NCI-H146 treated with DMSO at 0.1 percent for 48 hours (cell line): ENCODE measurements around the gene KRT75.
A peak's percentile ranks its signal among the peaks of the same experiment; 100 is the strongest.

Source experiments
- DNase-seq: peaks from one replicate; lab custom pipeline; 2025; ENCODE audit not compliant: unreplicated experiment; lab: John Stamatoyannopoulos, UW

Gene KRT75

DNA sequence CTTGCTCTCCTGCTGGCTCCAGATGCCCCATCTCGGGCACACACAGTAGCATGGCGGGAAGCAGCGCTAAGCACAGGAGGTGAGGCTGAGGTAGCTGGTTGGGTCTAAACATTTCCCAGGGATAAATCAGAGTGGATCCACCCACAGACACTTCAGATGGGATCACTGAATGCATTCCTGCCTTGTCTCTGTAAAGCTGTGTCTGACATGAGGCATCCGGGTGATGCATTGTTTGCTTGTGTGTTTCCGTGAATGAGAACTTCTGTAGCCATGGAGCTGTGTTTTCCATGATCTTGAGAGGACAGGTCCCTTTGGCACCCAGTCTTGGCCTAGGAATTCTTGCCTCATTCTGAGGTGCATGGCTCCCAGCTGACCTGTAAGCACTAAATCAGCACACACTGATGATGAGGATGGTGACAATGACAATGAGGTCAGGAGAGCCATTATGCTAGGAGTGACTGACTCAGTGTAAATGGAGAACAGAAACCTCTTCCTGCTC lies 6.7 kb upstream of the KRT75 start:
- no peak for DNase-seq

GRCh38 chr12:52439845-52440244 lies 5.7 kb upstream of the KRT75 start:
- no peak for DNase-seq

DNA sequence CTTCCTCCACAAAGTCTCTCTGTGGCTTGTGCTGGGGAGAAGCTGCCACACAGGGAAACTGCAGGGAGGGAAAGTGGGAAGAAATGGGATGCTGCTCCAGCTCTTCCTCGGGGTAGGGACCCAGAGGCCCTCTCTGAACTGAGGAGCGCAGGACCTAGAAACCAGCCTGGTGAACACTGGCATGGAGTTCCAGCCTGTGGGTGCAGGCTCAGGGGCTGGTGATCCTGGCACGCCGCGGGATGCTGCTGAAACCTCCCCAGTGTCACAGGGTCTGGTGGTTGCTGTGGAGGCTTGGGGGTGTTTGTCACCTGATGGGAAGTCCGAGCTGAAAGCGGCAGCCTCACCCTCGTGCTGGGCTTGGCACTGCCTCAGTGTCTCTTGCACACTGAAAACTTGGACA lies 5.2 kb upstream of the KRT75 start:
- DNase-seq: no peak

DNA sequence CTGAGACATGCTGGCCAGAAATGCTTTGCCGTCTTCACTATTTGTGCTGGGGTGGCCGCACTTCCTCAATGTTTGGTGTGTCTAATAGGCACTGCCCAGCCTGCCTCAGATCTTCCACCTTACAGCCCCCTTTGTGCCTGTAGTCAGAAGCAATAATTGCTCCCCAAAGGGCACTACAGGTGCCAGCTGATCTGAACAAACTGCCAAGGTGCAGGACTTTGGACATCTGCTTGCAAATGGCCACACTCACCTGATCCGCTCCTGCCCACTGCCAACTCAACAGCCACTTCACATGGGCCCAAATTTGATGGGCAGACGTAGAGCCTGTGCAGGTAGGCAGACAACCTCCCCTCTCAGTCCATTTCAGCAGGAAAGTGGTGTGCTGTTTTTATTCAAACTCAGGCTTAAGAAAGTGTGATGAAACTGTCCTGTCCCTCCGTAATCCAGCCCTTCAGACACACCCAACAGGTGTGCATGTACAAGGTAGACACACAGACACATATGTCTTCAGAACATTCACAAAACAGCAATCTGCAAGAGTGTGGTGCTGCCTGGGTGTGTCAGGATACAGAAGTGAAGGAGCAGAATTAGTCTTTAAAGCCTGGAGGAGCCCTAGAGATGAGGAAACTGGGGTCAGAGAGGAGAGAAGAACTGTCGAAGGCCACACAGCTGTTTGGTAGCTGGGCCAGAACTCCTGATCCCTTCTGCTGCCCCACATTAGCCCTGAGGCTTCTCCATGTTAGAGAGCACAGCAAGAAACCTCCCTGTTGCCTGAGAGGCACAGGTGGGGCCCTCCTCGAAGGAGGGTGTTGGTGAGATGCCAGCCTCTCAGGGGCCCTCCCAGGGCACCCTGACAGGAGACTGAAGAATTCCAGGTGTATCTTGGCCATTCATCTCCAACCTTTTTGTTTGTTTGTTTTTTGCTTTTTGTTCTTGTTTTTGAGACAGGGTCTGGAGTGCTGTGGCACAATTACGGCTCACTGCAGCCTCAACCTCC lies 4.4 kb upstream of the KRT75 start:
- no peak for DNase-seq

- DNase-seq: no peak
Measured at GRCh38 chr12:52437508-52437907, 3.3 kb upstream of the KRT75 start.

DNA sequence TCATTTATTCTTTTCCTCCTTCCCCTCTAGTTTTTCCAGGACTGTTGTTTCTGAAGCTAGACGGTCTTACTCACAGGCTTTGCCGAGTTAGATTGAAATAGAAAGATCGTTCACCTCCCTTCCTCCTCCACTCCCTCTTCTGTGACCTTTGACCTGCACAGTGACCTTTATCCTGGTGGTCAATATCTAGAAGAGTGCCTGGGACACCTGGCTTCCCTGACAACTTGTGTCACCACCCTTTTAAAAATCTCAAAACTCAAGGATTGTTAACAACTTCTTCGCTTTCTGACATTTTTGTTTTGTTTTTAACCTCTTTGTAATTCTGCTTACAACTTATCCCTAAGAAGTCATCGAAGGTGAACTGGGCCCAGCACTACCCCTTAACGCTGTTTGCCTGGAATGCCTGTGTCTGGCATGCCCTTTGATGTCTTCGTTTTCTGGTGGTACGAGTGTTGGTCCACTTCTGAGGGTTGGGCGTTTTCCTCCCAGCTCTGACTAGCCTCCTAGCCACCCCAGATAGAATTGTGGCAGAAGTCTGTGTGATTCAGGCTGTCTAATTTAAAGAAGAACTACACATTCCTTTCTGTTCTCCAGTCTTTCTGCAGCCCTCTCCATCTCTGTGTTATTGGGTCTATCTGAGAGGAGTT lies 2.8 kb upstream of the KRT75 start:
- DNase-seq: no peak

DNA sequence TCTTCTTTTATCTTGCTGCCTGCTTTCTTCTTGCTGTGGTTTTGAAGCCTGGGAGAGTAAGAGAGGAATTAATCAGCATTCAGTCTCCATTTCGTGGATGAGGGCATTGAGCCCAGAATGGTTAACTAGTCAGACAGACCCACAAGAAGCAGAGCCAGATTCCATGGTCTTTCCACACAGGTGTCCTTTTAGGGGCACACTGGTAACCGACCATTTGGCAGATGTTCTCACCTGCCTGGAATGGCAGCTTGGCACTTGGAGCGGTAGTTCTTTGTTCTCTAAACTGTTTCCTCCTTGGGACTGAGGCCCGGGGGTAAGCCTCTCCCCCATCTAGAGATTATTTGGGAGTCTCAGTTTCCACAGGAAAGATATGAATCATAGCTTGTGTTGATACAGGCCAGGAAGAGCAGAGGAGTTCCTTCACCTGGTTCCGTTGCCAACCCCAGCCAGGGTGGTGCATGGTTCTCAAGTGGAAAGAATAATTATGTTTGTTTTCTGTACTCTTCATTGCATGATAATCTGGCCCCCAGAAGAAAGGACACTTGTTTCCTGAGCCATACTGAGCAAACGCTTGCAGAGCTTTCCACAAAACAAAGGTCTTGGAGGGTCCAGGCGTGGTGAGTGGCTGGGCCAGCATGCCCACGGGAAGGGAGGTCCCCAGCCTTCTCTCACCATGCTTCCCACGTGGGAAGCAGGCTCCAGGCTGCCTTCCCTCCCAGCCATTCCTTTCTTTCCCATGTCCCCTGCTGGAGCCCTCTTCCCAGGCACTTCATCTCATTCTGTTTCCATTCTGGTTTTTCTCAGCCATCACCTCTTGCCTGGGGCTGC lies 2.0 kb upstream of the KRT75 start:
- DNase-seq: no peak

GRCh38 chr12:52435659-52435999 lies 1.5 kb upstream of the KRT75 start:
- no peak for DNase-seq

- no peak for DNase-seq
Measured at GRCh38 chr12:52434760-52435530, 774 bp upstream of the KRT75 start.

GRCh38 chr12:52433501-52434080 lies 580 bp downstream of the KRT75 start:
- no peak for DNase-seq

DNA sequence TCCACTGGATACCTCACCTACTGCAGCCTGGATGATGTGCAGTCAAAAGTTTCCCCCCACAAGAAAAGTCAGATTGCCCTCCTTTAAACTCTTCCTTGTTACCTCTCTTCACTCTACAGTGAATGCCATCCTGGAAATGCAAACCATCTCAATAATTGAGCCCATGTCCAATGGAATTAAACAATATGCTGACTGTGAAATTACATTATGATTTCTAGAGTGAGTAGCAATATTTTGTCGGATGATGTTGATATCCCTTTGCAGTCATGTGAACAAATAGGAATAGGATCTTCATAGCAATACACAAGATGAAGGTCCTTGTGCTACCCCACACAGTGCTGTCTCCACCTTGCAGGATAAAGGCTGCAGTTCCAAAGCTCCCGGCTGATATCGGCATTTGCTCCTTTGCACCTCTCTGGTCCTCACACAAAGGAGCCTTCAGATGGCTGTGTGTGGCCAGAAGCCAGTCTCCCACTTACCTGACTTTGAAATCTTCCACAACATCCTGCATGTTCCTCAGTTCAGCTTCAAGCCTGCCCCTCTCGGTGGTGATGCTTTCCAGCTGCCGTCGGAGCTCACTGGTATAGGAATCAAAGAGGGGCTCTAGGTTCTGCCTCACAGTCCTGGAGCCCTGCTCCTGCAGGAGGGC lies 1.5 kb downstream of the KRT75 start:
- DNase-seq: no peak

GRCh38 chr12:52428121-52428520 lies 6.0 kb downstream of the KRT75 start:
- no peak for DNase-seq

DNA sequence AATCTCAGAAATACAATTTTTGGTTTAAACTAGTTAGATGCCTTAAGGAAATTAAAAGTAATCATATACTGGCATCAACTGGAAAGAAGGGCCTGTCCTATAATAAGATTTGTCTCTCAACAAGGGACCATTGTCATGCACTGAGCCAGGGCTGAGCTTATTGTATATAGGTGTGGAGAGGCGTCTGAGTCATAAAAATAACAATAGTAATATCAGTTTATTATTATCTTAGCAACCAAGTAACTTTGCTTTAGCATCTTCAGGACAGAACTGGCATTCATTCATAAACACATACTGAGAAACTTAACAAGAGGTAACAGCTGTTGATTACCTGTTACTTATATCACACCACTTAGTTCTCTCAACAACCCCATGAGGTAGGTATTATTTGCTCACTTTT lies 7.1 kb downstream of the KRT75 start:
- DNase-seq: no peak

GRCh38 chr12:52426034-52426433 lies 8.1 kb downstream of the KRT75 start:
- no peak for DNase-seq

DNA sequence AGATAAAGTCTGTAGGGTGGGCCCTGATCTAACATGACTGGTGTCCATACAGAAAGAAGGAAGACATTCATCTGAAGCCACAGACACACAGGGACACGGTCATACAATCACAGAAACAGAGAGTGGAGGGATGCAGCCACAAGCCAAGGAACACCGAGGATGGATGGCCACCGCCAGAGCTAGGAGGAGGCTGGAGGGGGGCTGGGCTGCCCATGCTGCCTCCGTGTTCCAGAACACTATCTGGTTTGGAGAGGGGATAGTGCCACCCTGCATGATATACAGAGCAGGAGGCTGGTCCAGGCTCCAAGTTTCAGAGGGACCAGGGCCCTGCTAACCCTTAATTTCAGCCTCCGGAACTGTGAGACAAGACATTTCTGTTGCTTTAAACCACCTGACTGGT lies 8.7 kb downstream of the KRT75 start:
- no peak for DNase-seq

DNA sequence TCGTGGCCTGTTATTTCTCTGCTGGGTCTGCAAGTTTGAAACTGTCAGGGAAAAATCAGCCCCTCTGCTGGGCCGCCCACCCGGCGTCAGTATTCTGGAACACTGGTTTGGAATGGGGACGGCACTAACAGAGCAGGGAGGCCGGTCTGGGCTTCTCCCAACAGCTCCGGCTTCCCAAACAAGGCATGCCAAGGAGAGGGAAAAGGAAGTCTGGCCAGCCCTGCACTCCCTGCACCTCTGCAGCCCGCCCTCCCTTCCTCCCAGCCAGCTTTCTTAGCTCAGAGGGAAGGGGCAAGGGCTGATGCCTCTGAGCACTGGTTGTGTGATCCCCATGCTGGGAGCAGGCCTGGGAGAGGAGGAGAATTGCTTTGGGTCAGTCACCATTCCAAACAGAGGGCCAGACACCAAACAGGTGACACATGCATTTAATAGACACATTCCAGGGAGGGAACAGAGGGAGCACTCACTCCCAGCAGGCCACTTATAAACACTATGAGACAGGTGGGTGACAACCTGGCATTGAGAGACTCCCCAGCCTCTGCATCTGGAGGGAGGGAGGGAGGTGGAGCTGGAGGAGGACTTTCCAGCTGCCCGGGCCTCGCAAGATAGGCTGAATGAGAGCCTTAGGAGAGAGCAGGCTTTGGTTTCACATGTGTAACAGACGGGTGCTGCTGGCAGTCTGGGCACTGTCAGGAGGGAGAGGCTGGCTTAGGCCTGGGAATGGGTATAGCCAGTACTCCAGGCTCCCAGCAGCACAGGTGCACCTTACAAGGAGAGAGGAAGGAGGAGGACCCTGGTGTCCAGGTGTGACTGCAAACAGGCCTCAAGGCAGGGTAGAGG lies 10.3 kb downstream of the KRT75 start:
- peak; percentile 21 for DNase-seq

DNA sequence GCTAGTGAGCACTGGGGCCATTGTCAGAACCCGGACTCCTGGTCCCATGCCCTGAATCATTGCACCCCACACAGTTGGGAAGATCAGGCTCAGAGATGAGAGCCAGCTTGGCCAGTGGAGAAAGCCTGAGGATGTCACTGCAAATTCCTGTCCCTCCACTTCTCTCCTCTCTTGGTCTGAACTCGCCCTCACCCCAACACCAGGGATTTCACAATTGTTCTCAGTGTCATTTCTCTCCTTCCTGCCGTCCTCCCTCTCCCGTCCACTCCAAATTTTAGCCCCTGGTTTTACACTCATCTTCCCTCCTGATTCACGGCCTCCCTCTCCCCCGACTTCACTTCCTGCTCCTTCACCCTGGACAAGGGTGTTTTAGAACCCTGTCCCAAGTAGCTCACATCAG lies 11.1 kb downstream of the KRT75 start:
- DNase-seq: no peak

- no peak for DNase-seq
Measured at GRCh38 chr12:52419656-52420055, 14.5 kb downstream of the KRT75 start.

- DNase-seq: no peak
Measured at GRCh38 chr12:52418576-52419110, 15.5 kb downstream of the KRT75 start.
